Measurements from ENCODE around the gene CFAP99.

GRCh38 chr4:2425386-2426068 is 6.8 kb downstream of the CFAP99 start:
- no peak for TF ChIP-seq JUN (IDR thresholded peaks at IDR 0.05; ENCODE audit: low read depth, low read length)
- TF ChIP-seq CTCF (IDR thresholded peaks at IDR 0.05; ENCODE audit: control extremely low read depth in 1 of 3, insufficient read depth in 1 of 3, low read depth in 1 of 3, low read length in 3 of 3) = no peak
- TF ChIP-seq CEBPB (IDR thresholded peaks at IDR 0.05; ENCODE audit: low read depth, low read length) = no peak
- no peak for TF ChIP-seq KDM1A (IDR thresholded peaks at IDR 0.05; ENCODE audit: borderline replicate concordance, low read length)

Measured in H1 (cell line).